MM.1S (cell line): ENCODE data around the gene PRKD2.

Experiments used
- EZH2 ChIP-seq: fragments of 300-600 bp; sonication (generic); optimal IDR thresholded peaks from 2 replicates; pipeline ENCODE3; 2017; ENCODE audit warnings: low read depth, mild to moderate bottlenecking, antibody characterized with exemption, low read length, mixed read lengths
- EZH2phosphoT487 ChIP-seq: fragments of 300-600 bp; sonication (generic); IDR thresholded peaks from 2 replicates; pipeline ENCODE4 v1.6.1; 2018; ENCODE audit warnings: antibody characterized with exemption, low read length
- TF ChIP-seq, protein P1 (sequence below): fragments of 300-600 bp; sonication (generic); IDR thresholded peaks from 2 replicates; pipeline ENCODE4 v1.5.1; 2016; ENCODE audit warnings: antibody characterized with exemption, low read length, mixed read lengths

DNA sequence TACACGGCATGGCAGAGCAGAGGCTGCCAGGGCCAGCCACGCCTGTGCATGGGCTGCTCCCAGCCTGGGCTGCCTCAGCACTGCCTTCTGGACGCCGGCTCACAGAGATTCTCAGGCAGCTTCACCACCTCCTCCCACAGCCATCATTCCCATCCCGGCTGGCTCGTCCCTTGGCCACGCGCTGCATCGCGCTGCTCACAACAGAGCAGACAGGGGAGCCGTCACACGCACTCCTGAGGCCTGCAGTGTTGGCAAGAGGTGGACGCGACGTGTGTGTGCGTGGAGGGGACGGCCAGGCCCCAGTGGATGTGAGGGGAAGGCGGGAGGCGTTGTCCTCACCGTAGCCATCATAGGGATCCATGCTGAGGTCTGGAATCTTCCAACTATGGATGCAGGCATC, 7.6 kb upstream of the PRKD2 start:
- TF ChIP-seq, protein P1, sequence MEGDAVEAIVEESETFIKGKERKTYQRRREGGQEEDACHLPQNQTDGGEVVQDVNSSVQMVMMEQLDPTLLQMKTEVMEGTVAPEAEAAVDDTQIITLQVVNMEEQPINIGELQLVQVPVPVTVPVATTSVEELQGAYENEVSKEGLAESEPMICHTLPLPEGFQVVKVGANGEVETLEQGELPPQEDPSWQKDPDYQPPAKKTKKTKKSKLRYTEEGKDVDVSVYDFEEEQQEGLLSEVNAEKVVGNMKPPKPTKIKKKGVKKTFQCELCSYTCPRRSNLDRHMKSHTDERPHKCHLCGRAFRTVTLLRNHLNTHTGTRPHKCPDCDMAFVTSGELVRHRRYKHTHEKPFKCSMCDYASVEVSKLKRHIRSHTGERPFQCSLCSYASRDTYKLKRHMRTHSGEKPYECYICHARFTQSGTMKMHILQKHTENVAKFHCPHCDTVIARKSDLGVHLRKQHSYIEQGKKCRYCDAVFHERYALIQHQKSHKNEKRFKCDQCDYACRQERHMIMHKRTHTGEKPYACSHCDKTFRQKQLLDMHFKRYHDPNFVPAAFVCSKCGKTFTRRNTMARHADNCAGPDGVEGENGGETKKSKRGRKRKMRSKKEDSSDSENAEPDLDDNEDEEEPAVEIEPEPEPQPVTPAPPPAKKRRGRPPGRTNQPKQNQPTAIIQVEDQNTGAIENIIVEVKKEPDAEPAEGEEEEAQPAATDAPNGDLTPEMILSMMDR, result no peak
- TF ChIP-seq EZH2, result no peak
- no peak for TF ChIP-seq EZH2phosphoT487
